ENCODE measurements around the gene TNNI2.

Gene TNNI2

GRCh38 chr11:1858154-1858553, 19.4 kb downstream of the TNNI2 start:
- TF ChIP-seq CTCF (IDR thresholded peaks at IDR 0.05; ENCODE audit: low read depth, low read length, missing control alignments), result no peak
- H3K4me3 ChIP-seq (replicated peaks; ENCODE audit: low read depth, low read length), result no peak overlapping the region
- DNase-seq (ENCODE audit: extremely low read depth, low read depth), result no peak

GRCh38 chr11:1858576-1858975, 19.8 kb downstream of the TNNI2 start:
- DNase-seq (ENCODE audit: extremely low read depth, low read depth), result no peak
- no peak for TF ChIP-seq CTCF (IDR thresholded peaks at IDR 0.05; ENCODE audit: low read depth, low read length, missing control alignments)
- H3K4me3 ChIP-seq (replicated peaks; ENCODE audit: low read depth, low read length), result no peak overlapping the region

GRCh38 chr11:1859004-1859403, 20.2 kb downstream of the TNNI2 start:
- TF ChIP-seq CTCF (IDR thresholded peaks at IDR 0.05; ENCODE audit: low read depth, low read length, missing control alignments), result no peak
- no peak for DNase-seq (ENCODE audit: extremely low read depth, low read depth)
- H3K4me3 ChIP-seq (replicated peaks; ENCODE audit: low read depth, low read length), result no peak overlapping the region

- TF ChIP-seq CTCF (IDR thresholded peaks at IDR 0.05; ENCODE audit: low read depth, low read length, missing control alignments), result no peak
- no peak for DNase-seq (ENCODE audit: extremely low read depth, low read depth)
- no peak overlapping the region for H3K4me3 ChIP-seq (replicated peaks; ENCODE audit: low read depth, low read length)
These were observed 21.3 kb downstream of the TNNI2 start for GRCh38 chr11:1860108-1860507.

- TF ChIP-seq CTCF (IDR thresholded peaks at IDR 0.05; ENCODE audit: low read depth, low read length, missing control alignments), result no peak
- DNase-seq (ENCODE audit: extremely low read depth, low read depth), result no peak
- no peak overlapping the region for H3K4me3 ChIP-seq (replicated peaks; ENCODE audit: low read depth, low read length)
These were observed 22.9 kb downstream of the TNNI2 start for GRCh38 chr11:1861435-1862411.

GRCh38 chr11:1862588-1863351, 24.0 kb downstream of the TNNI2 start:
- DNase-seq (ENCODE audit: extremely low read depth, low read depth), result no peak
- no peak for TF ChIP-seq CTCF (IDR thresholded peaks at IDR 0.05; ENCODE audit: low read depth, low read length, missing control alignments)
- H3K4me3 ChIP-seq (replicated peaks; ENCODE audit: low read depth, low read length), result no peak overlapping the region
